ENCODE results near the gene CHST15. TPM values are rescaled to one million over a fixed set of nuclear protein-coding genes. Genes with fewer than 3 reads are reported as not detected.

CHST15 gene
- total RNA-seq, 4 donors from 2014 or later = 16.8 to 75.6 (median 26.3) TPM

- TF ChIP-seq, protein P1, sequence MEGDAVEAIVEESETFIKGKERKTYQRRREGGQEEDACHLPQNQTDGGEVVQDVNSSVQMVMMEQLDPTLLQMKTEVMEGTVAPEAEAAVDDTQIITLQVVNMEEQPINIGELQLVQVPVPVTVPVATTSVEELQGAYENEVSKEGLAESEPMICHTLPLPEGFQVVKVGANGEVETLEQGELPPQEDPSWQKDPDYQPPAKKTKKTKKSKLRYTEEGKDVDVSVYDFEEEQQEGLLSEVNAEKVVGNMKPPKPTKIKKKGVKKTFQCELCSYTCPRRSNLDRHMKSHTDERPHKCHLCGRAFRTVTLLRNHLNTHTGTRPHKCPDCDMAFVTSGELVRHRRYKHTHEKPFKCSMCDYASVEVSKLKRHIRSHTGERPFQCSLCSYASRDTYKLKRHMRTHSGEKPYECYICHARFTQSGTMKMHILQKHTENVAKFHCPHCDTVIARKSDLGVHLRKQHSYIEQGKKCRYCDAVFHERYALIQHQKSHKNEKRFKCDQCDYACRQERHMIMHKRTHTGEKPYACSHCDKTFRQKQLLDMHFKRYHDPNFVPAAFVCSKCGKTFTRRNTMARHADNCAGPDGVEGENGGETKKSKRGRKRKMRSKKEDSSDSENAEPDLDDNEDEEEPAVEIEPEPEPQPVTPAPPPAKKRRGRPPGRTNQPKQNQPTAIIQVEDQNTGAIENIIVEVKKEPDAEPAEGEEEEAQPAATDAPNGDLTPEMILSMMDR (IDR thresholded peaks at IDR 0.05; ENCODE audit: low read depth) = no peak
These were observed 104.7 kb downstream of the CHST15 start for GRCh38 chr10:123988694-123989093.

DNA sequence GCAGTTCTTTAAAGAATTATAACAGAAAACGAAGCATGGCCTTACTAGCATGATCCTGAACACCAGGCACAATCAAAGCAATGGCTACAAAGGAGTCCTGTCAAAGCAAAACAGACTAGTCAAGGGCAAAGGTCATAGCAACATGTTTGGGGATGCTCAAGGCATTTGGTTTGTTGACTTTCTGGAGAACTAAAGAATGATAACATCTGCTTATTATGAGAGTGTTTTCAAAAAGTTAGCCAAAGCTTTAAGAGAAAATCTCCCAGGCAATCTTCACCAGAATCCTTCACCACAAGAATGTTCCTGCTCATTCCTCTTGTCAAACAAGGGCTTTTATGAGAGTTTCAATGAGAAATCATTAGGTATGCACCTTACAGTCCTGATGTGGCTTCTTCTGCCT is 106.7 kb downstream of the CHST15 start:
- TF ChIP-seq, protein P1 (IDR thresholded peaks at IDR 0.05; ENCODE audit: low read depth) = no peak

- TF ChIP-seq, protein P1 (IDR thresholded peaks at IDR 0.05; ENCODE audit: low read depth) = no peak
These were observed 119.0 kb downstream of the CHST15 start for GRCh38 chr10:123974406-123974805.

DNA sequence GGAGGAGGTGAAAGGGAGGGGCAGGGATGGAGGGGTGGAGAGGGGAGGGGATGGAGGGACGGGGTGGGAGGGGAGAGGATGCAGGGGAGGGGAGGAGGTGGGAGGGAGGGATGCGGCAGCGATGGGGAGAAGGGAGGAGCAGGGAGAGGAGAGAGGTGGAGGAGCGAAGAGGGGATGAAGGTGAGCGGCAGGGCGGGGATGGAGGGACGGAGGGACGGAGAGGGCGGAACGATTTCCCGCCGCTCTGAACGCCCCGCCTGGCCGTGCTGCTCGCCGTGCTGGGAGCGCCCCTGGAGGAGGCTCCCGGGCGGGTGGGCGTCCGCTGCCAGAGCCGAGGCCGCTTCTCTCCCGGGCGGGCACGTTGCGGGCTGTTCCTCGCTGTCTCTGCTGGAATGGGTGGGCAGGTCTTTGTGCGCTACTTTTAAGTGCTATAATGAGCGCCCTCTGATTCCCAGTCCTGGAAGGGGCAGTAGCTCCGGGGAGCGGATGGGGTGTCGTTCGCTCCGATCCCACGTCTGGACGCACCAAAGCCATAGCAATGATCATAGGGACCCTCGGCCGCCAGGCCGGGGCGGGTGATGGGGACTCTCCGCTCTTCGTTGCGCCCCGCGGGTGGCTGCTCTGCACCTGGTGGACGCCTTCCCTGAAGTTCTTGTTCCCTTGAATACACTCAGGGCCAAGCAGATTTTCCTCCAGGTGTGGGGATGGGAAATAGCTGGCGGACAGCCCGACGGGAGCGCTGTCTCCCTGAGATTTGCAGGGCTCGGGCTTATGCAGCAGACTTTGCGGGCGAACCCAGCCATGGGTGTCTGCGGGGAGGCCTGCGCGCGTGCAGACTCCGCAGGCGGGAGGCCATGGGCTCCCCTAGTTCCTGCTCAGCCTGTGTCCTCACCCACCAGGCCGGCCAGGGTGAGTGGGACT is 120.7 kb downstream of the CHST15 start:
- TF ChIP-seq, protein P1 (IDR thresholded peaks at IDR 0.05; ENCODE audit: low read depth) = no peak

DNA sequence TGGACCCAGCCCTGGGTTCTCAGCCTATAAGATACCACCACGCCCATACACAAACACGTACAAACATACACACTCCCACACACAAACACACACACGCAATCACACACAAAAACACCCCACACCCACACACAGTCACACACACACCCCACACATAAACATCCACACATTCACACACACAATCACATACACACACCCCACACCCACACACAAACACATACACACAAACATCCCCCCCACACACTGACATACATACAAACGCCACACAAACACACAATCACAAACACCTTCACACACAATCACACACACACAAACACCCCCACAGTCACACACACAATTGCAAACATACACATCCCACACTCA is 122.5 kb downstream of the CHST15 start:
- TF ChIP-seq, protein P1 (IDR thresholded peaks at IDR 0.05; ENCODE audit: low read depth) = no peak

DNA sequence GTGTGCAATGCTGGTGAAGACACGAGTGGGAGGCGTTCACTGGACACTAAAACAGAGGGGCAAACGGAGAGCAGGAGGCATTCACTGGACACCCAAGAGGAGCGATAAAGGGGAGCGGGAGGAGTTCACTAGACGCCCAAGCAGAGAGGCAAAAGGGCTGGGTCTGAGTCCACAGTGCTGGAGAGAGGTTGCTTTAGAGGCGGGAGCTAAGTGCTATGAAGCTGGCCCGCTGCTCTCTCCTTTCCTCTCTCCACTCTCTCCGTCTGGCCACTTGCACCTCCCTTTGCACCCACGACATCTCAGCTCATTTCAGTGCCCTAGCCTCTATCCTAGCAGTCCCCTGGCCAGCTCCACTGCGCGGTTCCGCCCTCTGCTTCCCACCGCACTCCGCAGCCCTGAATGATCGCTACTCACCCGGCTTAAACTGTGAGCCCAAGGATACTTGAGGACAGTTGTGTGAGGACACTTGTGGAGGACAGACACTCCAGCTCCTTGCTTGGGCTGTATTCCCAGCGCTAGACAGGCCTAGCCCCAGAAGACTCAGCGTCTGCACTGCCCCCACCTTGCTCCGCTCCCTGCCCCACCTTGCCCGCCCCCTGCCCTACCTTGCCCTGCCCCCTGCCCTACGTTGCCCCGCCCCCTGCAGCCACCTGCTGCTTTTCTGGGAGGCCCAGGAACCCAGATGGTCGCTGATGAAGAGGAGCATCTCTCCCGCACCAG is 123.0 kb downstream of the CHST15 start:
- TF ChIP-seq, protein P1 (IDR thresholded peaks at IDR 0.05; ENCODE audit: low read depth) = no peak

- TF ChIP-seq, protein P1 (IDR thresholded peaks at IDR 0.05; ENCODE audit: low read depth) = no peak
These were observed 125.7 kb downstream of the CHST15 start for GRCh38 chr10:123967626-123968243.

Data from subcutaneous adipose tissue (tissue), 4 donors.